Posterior vena cava (tissue), 2 donors: ENCODE measurements around the gene PTPRU. TPM values are rescaled to one million over a fixed set of nuclear protein-coding genes. Genes with fewer than 3 reads are reported as not detected.

Experiments used
- DNase-seq: peaks from one replicate; pipeline ENCODE4 v3.0.0-alpha.2; 2020; ENCODE audit warnings: low spot score
- intact Hi-C, 2 donors: fragments of 100-400 bp; cut with DNase I; formaldehyde crosslinking; loops; one replicate each; pipeline versions ENCODE4 v1.14.1 to v1.14.2; 2022 to 2023
- total RNA-seq, 2 donors: library from RNA; stranded (reverse); fragmentation: NEBNext Ultra II Directional; extraction: Animal tissue kit (Norgen Biotek cat#: 25700); gene quantifications; one replicate each; pipeline ENCODE4 v1.2.1, GENCODE V29; 2021
- donor health status: DM: yes; HTN: yes; CAD: no.
- donor health status: DM: yes; HTN: yes; CAD: no.

Gene PTPRU
- total RNA-seq, 2 donors from 2014 or later, result 12.3 to 16.5 TPM

- intact Hi-C loops, result no loop called here
Measured at GRCh38 chr1:29320156-29320940, 84.0 kb downstream of the PTPRU start.

DNA sequence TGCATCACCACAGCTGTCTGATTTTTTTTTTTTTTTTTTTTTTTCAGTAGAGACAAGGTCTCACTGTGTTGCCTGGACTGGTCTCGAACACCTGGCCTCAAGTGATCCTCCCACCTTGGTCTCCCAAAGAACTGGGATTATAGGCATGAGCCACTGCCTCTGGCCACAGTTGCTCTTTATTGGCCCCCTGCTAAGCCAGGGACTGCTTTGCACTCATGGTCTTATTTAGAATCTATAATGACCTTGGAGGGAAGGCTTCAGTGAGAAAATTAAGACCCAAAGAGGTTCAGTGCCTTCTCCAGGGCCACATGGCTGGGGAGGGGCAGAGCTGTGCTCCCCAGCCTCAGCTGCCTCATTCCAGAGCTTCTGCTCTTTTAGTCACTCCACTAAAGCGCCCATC is 84.9 kb downstream of the PTPRU start:
- intact Hi-C loops, result no loop called here
- peak; percentile 35 for DNase-seq

More at GRCh38 chr1:29320156-29320940, 84.0 kb downstream of the PTPRU start:
- peak; percentile 66 for DNase-seq

- DNase-seq, result no peak
- intact Hi-C loops, result no loop called here
Measured at GRCh38 chr1:29322147-29322694, 85.9 kb downstream of the PTPRU start.

- intact Hi-C loops, result no loop called here
- DNase-seq, result peak; percentile 42
Measured at GRCh38 chr1:29322861-29323585, 86.7 kb downstream of the PTPRU start.

GRCh38 chr1:29323636-29324035 is 87.3 kb downstream of the PTPRU start:
- no peak for DNase-seq
- intact Hi-C loops, result no loop called here

GRCh38 chr1:29324202-29324601 is 87.9 kb downstream of the PTPRU start:
- intact Hi-C loops, result no loop called here
- DNase-seq, result no peak

- DNase-seq, result no peak
- intact Hi-C loops, result no loop called here
Measured at GRCh38 chr1:29324771-29325351, 88.5 kb downstream of the PTPRU start.

DNA sequence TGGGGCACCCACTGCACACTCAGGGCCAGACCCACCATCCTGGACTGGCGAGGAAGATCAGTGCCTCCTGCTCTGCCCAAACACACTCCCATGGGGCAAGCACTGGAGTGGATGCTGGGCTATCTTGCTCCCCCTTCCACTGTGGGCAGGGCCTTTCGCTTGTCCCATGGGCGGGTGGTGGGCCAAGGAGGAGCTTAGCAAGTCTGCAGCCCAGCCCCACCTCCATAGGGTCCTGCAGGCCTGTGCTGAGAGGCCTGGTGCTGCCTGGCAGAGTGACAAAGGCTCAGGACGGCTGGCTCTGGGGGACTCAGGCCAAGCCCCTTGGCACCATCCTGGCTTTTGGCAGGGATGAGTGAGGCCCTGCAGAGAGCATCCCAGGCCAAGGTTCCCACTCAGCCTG is 89.4 kb downstream of the PTPRU start:
- no peak for DNase-seq
- intact Hi-C loops, result no loop called here

DNA sequence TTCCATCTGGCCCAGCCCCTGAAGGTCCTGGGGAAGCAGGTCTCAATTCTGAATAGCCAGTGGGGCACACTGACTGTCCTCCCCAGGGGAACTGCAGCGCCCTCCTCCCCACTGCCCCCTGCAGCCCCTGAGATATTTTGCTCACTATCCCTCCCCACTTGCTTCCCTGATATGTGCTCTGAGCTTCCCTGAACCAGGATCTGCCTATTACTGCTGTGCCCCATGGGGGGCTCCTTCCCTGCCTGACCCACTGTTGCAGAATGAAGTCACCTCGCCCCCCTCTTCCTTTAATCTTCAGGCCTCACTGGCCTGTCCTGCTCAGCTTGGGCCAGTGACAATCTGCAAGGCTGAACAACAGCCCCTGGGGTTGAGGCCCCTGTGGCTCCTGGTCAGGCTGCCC is 89.8 kb downstream of the PTPRU start:
- no peak for DNase-seq
- intact Hi-C loops, result no loop called here

DNA sequence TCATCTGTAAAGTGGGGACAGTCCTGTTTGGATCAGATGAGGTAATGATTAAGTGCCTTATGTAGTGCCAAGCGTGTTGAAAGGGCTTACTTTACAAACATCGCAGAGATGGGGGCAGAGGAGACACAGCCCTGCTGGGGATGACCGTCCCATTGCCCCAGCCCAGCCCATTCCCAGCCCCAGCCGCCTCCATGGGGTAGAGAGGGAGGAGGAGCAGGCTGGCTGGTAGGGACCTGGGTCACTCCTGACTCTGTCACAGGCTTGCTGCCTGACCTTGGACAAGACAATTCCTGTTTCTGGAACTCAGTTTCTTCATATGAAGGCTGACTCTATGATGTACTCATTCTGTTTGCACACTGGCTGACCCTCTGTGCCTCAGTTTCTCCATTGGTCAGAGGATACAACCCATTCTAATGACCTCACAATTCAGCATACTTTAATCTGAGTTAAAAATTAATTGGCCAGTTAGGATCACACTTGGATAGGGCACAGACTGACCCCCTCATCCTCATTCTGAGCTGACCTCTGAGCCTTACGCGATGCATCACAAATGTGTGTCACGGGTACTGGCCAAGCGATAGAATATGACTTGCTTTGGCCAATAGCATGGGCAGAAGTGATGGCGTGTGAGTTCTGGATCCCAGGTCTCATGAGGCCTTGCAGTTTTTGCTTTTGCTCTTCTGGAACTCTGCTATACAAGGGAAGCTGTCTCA is 91.1 kb downstream of the PTPRU start:
- intact Hi-C loops, result no loop called here
- peak; percentile 55 for DNase-seq

GRCh38 chr1:29329022-29329775 is 92.9 kb downstream of the PTPRU start:
- DNase-seq, result no peak
- intact Hi-C loops, result no loop called here

DNA sequence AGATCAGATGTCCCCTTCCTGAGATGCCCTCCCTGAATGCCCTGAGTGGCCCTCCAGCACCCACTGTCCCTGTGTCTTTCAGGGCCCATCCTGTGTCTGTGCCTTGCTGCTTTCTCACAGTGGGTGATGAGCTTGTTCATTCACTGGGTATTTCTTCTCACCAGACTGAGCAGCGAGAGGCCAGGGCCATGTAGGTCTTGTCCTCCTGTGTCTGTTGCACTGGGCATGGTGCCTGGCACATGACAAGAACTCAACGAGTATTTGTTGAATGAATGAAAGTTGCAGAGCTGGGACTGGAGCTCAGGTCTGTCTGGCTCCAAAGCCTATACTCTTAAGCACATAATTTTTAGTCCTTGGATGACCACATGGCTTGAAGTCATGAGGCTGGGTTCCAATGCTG is 93.8 kb downstream of the PTPRU start:
- intact Hi-C loops, result no loop called here
- DNase-seq, result peak; percentile 54

DNA sequence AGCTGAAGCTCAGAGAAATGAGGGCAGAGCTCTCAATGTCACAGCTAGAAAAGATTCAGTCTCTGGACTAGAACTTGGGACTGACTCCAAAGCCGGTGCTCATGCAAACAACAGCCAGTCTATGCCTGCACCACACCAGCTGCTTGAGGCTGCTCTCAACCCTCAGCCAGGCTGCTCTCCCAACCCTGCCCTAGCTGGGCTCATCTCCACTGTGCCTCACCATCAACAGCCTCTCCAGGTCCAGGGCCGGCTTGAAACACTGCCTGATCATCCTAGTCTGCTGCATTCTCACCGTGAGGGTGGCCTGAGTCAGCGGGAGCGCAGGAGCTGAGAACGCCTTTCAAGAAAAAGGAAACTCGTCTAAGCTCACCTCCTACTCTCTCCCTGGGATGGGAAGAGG is 94.5 kb downstream of the PTPRU start:
- intact Hi-C loops, result no loop called here
- DNase-seq, result peak; percentile 41

GRCh38 chr1:29331309-29331708 is 95.0 kb downstream of the PTPRU start:
- intact Hi-C loops, result no loop called here
- DNase-seq, result no peak

GRCh38 chr1:29331729-29332128 is 95.4 kb downstream of the PTPRU start:
- peak; percentile 2 for DNase-seq
- intact Hi-C loops, result no loop called here

GRCh38 chr1:29332204-29332603 is 95.9 kb downstream of the PTPRU start:
- DNase-seq, result peak; percentile 67
- intact Hi-C loops, result no loop called here

DNA sequence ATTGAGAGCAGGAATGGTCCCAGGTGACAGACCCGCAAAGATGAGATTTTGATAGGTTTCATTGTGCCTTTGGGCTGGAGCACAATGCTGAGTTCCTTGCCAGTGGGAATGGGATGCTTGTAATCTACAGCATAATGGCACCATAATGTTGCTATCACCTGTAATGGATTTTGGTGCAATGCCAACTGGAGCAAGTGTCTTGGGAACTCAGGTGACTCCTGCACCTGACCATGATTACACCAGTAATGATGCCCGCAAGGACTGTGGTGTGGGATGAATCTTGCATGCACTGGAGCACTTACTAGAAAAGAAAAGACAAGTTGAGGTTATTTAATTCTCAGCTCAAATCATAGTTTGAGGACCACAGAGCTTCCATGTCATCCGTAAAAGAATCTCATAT is 96.7 kb downstream of the PTPRU start:
- peak; percentile 3 for DNase-seq
- intact Hi-C loops, result no loop called here

DNA sequence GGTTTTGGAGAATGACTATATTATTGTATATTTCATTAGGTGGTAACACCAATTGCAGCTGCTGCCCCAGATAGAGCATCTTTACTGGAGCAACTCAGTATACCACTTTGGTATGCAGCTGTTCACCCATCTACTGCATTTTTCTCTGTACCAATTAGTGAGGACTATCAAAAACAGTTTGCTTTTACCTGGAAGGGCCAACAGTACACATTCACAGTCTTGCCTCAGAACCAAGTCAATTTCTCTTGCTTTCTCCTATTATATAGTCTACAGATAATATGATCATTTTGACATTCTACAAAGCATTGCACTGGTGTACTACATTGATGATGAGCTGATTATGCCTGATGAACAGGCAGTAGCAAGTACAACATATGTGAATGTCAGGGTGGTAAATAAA is 99.3 kb downstream of the PTPRU start:
- intact Hi-C loops, result no loop called here
- DNase-seq, result no peak
